A673 (cell line): ENCODE results near the gene MSMO1. TPM values are rescaled to one million over a fixed set of nuclear protein-coding genes. Genes with fewer than 3 reads are reported as not detected.

ENCODE experiments used
- BruUV-seq: library from RNA; stranded (reverse); fragments of 400-500 nt; replicated peaks from 2 replicates; lab custom pipeline; 2021; lab: Mats Ljungman, UMichigan
- CTCF ChIA-PET: fragments of 300-600 bp; sonication (Branson Sonifier 250); formaldehyde crosslinking; loops from one replicate; lab custom pipeline; 2022; ENCODE audit warnings: antibody characterized with exemption; lab: Charles Lee
- POLR2A ChIA-PET: fragments of 300-600 bp; sonication (Branson Sonifier 250); formaldehyde crosslinking; loops from one replicate; lab custom pipeline; 2022; ENCODE audit warnings: antibody characterized with exemption; ENCODE audit not compliant: low non-redundant PET; lab: Charles Lee
- DNase-seq: peaks from one replicate; pipeline ENCODE4 v3.0.0-alpha.2; 2015; ENCODE audit warnings: low spot score
- H3K27ac ChIP-seq: fragments of 200-600 bp; sonication (generic); 2 replicates; pipeline ENCODE4 v1.5.1; 2016; ENCODE audit warnings: mixed run types, low read depth, mild to moderate bottlenecking, mixed read lengths, antibody characterized with exemption, low read length; ENCODE audit not compliant: poor library complexity, severe bottlenecking
- H3K27me3 ChIP-seq: fragments of 200-600 bp; sonication (generic); replicated peaks from 2 replicates; pipeline ENCODE4 v1.6.1; 2017; ENCODE audit warnings: mixed run types, low read depth, mild to moderate bottlenecking, mixed read lengths, antibody characterized with exemption, low read length; ENCODE audit not compliant: insufficient read depth, poor library complexity
- H3K36me3 ChIP-seq: fragments of 200-600 bp; sonication (generic); 2 replicates; pipeline ENCODE4 v1.6.1; 2016; ENCODE audit warnings: mixed run types, mild to moderate bottlenecking, mixed read lengths, antibody characterized with exemption, low read length; ENCODE audit not compliant: insufficient read depth, poor library complexity, severe bottlenecking
- H3K4me1 ChIP-seq: fragments of 200-600 bp; sonication (generic); 2 replicates; pipeline ENCODE4 v1.6.1; 2017; ENCODE audit warnings: mixed run types, mild to moderate bottlenecking, mixed read lengths, antibody characterized with exemption, low read length; ENCODE audit not compliant: insufficient read depth, poor library complexity, severe bottlenecking
- H3K4me3 ChIP-seq: fragments of 200-600 bp; sonication (generic); 2 replicates; pipeline ENCODE4 v1.5.1; 2016; ENCODE audit warnings: low read depth, mixed run types, mild to moderate bottlenecking, mixed read lengths, low read length; ENCODE audit not compliant: poor library complexity, severe bottlenecking
- H3K9me3 ChIP-seq: fragments of 200-600 bp; sonication (generic); 2 replicates; pipeline ENCODE4 v1.6.1; 2016; ENCODE audit warnings: mixed run types, low read depth, mild to moderate bottlenecking, mixed read lengths, antibody characterized with exemption, low read length; ENCODE audit not compliant: poor library complexity, severe bottlenecking
- EZH2 ChIP-seq: fragments of 200-600 bp; sonication (generic); IDR thresholded peaks from 2 replicates; pipeline ENCODE4 v1.6.1; 2017; ENCODE audit warnings: borderline replicate concordance, low read depth, mild to moderate bottlenecking, mixed read lengths, antibody characterized with exemption, low read length; ENCODE audit not compliant: poor library complexity, severe bottlenecking
- intact Hi-C: fragments of 100-400 bp; cut with micrococcal nuclease; formaldehyde crosslinking; loops from one replicate; pipeline ENCODE4 v1.10.0; 2022; ENCODE audit not compliant: unreplicated experiment
- total RNA-seq: library from RNA; stranded (reverse); gene quantifications from 2 replicates; pipeline ENCODE4 v1.2.3, GENCODE V29; 2021
- TF ChIP-seq, protein P1 (sequence below): fragments of 300-800, 200-600 bp; sonication (generic); conservative IDR thresholded peaks from 2 replicates; pipeline ENCODE4 v1.5.1; 2017; ENCODE audit warnings: low read depth, mild to moderate bottlenecking, antibody characterized with exemption, low read length, moderate library complexity, mixed read lengths

Gene MSMO1
- total RNA-seq, 1 experiment from 2014 or later: 137 TPM

DNA sequence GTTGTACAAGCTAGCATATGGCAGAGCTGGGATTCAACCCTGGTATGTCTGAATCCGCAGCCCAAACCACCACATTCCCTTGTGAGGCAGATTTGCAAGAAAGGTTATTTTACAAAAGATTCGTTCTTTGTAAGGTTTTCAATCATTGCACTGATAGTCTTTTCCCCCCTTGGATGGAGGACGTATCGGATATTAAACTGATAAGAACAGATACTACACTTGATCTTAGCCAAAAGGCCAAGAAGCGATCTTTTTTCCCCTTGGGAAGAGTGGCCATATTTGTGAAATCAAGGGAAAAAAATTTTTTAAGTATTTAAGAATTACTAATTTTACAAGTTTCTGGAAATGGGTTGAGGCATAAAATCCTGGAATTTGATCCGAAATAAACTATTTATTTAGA lies 34.4 kb upstream of the MSMO1 start:
- no TSS peak for BruUV-seq
- H3K4me1 ChIP-seq: peaks cover 9% of the 10 kb centered on the region
- TF ChIP-seq, protein P1, sequence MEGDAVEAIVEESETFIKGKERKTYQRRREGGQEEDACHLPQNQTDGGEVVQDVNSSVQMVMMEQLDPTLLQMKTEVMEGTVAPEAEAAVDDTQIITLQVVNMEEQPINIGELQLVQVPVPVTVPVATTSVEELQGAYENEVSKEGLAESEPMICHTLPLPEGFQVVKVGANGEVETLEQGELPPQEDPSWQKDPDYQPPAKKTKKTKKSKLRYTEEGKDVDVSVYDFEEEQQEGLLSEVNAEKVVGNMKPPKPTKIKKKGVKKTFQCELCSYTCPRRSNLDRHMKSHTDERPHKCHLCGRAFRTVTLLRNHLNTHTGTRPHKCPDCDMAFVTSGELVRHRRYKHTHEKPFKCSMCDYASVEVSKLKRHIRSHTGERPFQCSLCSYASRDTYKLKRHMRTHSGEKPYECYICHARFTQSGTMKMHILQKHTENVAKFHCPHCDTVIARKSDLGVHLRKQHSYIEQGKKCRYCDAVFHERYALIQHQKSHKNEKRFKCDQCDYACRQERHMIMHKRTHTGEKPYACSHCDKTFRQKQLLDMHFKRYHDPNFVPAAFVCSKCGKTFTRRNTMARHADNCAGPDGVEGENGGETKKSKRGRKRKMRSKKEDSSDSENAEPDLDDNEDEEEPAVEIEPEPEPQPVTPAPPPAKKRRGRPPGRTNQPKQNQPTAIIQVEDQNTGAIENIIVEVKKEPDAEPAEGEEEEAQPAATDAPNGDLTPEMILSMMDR: no peak
- no peak for TF ChIP-seq EZH2
- H3K4me3 ChIP-seq: no peak overlapping the region
- ChIA-PET POLR2A (no interaction called here), CTCF (no interaction called here)
- DNase-seq: no peak
- H3K36me3 ChIP-seq: no peaks in the 10 kb centered on the region
- H3K27ac ChIP-seq: no peak overlapping the region
- no peaks in the 10 kb centered on the region for H3K9me3 ChIP-seq
- intact Hi-C loops: no loop called here
- no peaks in the 10 kb centered on the region for H3K27me3 ChIP-seq

DNA sequence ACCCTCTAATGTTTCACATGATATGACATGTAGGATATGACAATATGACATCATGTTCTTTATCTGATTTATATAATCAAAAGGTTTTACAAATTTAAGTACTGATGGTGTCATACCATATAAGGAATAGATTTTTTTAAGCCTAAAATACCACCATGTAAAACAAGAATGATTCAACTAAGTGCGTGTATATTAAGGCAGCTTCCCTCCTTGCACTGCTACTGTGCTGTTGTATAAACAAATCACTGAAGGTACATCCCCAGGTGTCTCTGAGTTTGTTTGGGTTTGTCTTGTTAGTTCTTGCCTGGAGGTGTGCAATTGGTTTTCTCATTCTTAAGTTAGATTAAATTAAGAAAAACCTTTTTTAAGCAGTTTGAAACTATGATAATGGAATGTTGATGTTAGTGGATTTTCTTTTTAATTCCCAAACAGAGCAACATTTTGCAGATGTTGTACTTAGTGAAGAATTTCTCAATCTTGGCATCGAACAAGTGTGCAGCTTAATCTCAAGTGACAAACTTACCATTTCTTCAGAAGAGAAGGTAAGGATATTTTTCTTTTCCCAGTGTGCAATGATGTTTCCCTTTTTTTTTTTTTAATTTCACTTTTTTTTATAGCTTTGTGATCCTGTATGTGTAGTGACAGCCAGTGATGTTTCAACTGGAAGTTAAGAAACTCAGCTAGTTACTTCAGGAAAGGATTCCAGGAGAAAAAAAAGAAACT lies 33.4 kb upstream of the MSMO1 start:
- Histone ChIP-seq H3K36me3 (no peaks in the 10 kb centered on the region), H3K9me3 (no peaks in the 10 kb centered on the region), H3K4me3 (no peak overlapping the region), H3K4me1 (peaks cover 1% of the 10 kb centered on the region), H3K27me3 (no peaks in the 10 kb centered on the region), H3K27ac (no peak overlapping the region)
- ChIA-PET CTCF (no interaction called here), POLR2A (no interaction called here)
- intact Hi-C loops: no loop called here
- BruUV-seq: no TSS peak
- DNase-seq: no peak
- TF ChIP-seq, protein P1: no peak
- no peak for TF ChIP-seq EZH2

DNA sequence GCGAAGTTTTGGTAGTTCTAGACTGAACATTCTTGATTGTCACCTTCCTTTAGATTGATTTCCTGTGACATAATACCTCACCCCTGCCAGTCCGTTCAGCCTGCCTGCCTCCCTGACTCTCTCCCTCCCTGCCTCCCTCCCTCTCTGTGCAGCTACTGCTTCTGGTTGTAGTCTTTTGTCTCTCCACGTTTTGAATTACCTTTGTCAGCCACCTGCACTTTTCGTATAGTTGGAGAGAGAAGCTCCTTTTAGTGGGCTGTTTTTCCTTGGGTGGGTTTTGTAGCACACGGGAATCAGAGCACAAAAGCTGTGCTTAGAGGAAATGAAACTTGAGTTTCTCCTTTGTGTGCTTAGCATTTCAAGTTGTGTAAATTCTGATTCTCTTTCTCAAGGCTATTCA lies 32.6 kb upstream of the MSMO1 start:
- no peak for DNase-seq
- no peaks in the 10 kb centered on the region for H3K4me1 ChIP-seq
- no TSS peak for BruUV-seq
- H3K27me3 ChIP-seq: no peaks in the 10 kb centered on the region
- no peak overlapping the region for H3K27ac ChIP-seq
- H3K36me3 ChIP-seq: no peaks in the 10 kb centered on the region
- TF ChIP-seq, protein P1: no peak
- no peak for TF ChIP-seq EZH2
- no peak overlapping the region for H3K4me3 ChIP-seq
- CTCF ChIA-PET: no interaction called here
- no peaks in the 10 kb centered on the region for H3K9me3 ChIP-seq
- intact Hi-C loops: no loop called here
- POLR2A ChIA-PET: no interaction called here
